GM18867 (cell line): Measurements from ENCODE around the gene CDK18.

Source experiments
- ATAC-seq: cut with Tn5 transposase; IDR thresholded peaks from one replicate; pipeline ENCODE4 v1.9.1; 2021; ENCODE audit warnings: mild to moderate bottlenecking, moderate library complexity; ENCODE audit not compliant: unreplicated experiment

CDK18 gene

GRCh38 chr1:205535866-205536758 is 31.6 kb downstream of the CDK18 start:
- no peak for ATAC-seq

GRCh38 chr1:205536759-205537361 is 32.4 kb downstream of the CDK18 start:
- ATAC-seq = no peak

GRCh38 chr1:205537386-205538018 is 33.0 kb downstream of the CDK18 start:
- ATAC-seq = no peak

- ATAC-seq = no peak
These were observed 33.9 kb downstream of the CDK18 start for GRCh38 chr1:205538235-205538840.

- ATAC-seq = no peak
These were observed 36.9 kb downstream of the CDK18 start for GRCh38 chr1:205541161-205541886.

GRCh38 chr1:205542367-205542766 is 37.9 kb downstream of the CDK18 start:
- no peak for ATAC-seq

GRCh38 chr1:205543351-205544301 is 39.2 kb downstream of the CDK18 start:
- no peak for ATAC-seq

- ATAC-seq = no peak
These were observed 40.8 kb downstream of the CDK18 start for GRCh38 chr1:205545001-205545919.

GRCh38 chr1:205545991-205546390 is 41.5 kb downstream of the CDK18 start:
- ATAC-seq = no peak

GRCh38 chr1:205546541-205546940 is 42.1 kb downstream of the CDK18 start:
- ATAC-seq = no peak

GRCh38 chr1:205547936-205548827 is 43.7 kb downstream of the CDK18 start:
- ATAC-seq = no peak

- ATAC-seq = no peak
These were observed 49.8 kb downstream of the CDK18 start for GRCh38 chr1:205554026-205554811.

- ATAC-seq = no peak
These were observed 57.2 kb downstream of the CDK18 start for GRCh38 chr1:205561501-205562203.

- ATAC-seq = no peak
These were observed 59.5 kb downstream of the CDK18 start for GRCh38 chr1:205563927-205564441.

- ATAC-seq = no peak
These were observed 61.3 kb downstream of the CDK18 start for GRCh38 chr1:205565799-205566198.

- ATAC-seq = no peak
These were observed 63.2 kb downstream of the CDK18 start for GRCh38 chr1:205567716-205568115.
